H9 (cell line): Measurements from ENCODE around the gene AMOTL1. TPM values are rescaled to one million over a fixed set of nuclear protein-coding genes. Genes with fewer than 3 reads are reported as not detected.
A peak's percentile ranks its signal among the peaks of the same experiment; 100 is the strongest.

Source experiments
- DNase-seq: peaks from one replicate; pipeline ENCODE4 v3.0.0-alpha.2; 2017
- H2AFZ ChIP-seq: one replicate; pipeline ENCODE4 v1.6.1; 2013; ENCODE audit warnings: mild to moderate bottlenecking, low read length, control low read depth, moderate library complexity
- H2AK5ac ChIP-seq: 2 replicates; pipeline ENCODE4 v1.6.1; 2013; ENCODE audit warnings: low read length, control low read depth, mixed read lengths; ENCODE audit not compliant: insufficient read length
- H2BK120ac ChIP-seq: one replicate; pipeline ENCODE4 v1.6.1; 2013; ENCODE audit warnings: low read depth, mild to moderate bottlenecking, low read length, control low read depth, inconsistent platforms; ENCODE audit not compliant: poor library complexity, severe bottlenecking
- H2BK12ac ChIP-seq: 2 replicates; pipeline ENCODE4 v1.6.1; 2013; ENCODE audit warnings: low read length, control low read depth, mixed read lengths, low read depth; ENCODE audit not compliant: insufficient read length
- H2BK15ac ChIP-seq: 2 replicates; pipeline ENCODE4 v1.6.1; 2013; ENCODE audit warnings: low read depth, low read length, control low read depth
- H2BK20ac ChIP-seq: one replicate; pipeline ENCODE4 v1.6.1; 2013; ENCODE audit warnings: low read depth, mild to moderate bottlenecking, low read length, control low read depth, inconsistent platforms; ENCODE audit not compliant: poor library complexity, severe bottlenecking
- H2BK5ac ChIP-seq: 2 replicates; pipeline ENCODE4 v1.6.1; 2013; ENCODE audit warnings: low read length, control low read depth, mixed read lengths; ENCODE audit not compliant: insufficient read length
- H3K14ac ChIP-seq: 2 replicates; pipeline ENCODE4 v1.6.1; 2013; ENCODE audit warnings: low read length, control low read depth; ENCODE audit not compliant: insufficient read depth
- H3K18ac ChIP-seq: 2 replicates; pipeline ENCODE4 v1.6.1; 2013; ENCODE audit warnings: low read depth, mild to moderate bottlenecking, mixed read lengths, low read length, control low read depth; ENCODE audit not compliant: insufficient read length
- H3K23ac ChIP-seq: 2 replicates; pipeline ENCODE4 v1.6.1; 2013; ENCODE audit warnings: low read length, control low read depth, mixed read lengths, low read depth; ENCODE audit not compliant: insufficient read length
- H3K23me2 ChIP-seq: 2 replicates; pipeline ENCODE4 v1.6.1; 2013; ENCODE audit warnings: low read depth, mild to moderate bottlenecking, mixed read lengths, low read length, control low read depth; ENCODE audit not compliant: insufficient read length, poor library complexity, severe bottlenecking
- H3K27ac ChIP-seq: 2 replicates; pipeline ENCODE4 v1.5.1; 2013; ENCODE audit warnings: low read length, control low read depth, mixed read lengths, low read depth; ENCODE audit not compliant: insufficient read length
- H3K27me3 ChIP-seq: 2 replicates; pipeline ENCODE4 v1.6.1; 2013; ENCODE audit warnings: low read length, control low read depth, inconsistent platforms; ENCODE audit not compliant: insufficient read depth
- H3K4ac ChIP-seq: 2 replicates; pipeline ENCODE4 v1.6.1; 2013; ENCODE audit warnings: low read depth, mild to moderate bottlenecking, control low read depth, inconsistent platforms, low read length, moderate library complexity
- H3K4me1 ChIP-seq: 2 replicates; pipeline ENCODE4 v1.6.1; 2013; ENCODE audit warnings: low read length, control low read depth, inconsistent platforms; ENCODE audit not compliant: insufficient read depth
- H3K4me2 ChIP-seq: 2 replicates; pipeline ENCODE4 v1.6.1; 2013; ENCODE audit warnings: low read length, control low read depth, mixed read lengths; ENCODE audit not compliant: insufficient read length, insufficient read depth
- H3K56ac ChIP-seq: 2 replicates; pipeline ENCODE4 v1.6.1; 2013; ENCODE audit warnings: low read depth, mild to moderate bottlenecking, mixed read lengths, low read length, control low read depth; ENCODE audit not compliant: insufficient read length
- H3K79me1 ChIP-seq: 2 replicates; pipeline ENCODE4 v1.6.1; 2013; ENCODE audit warnings: low read depth, mild to moderate bottlenecking, moderate library complexity, low read length, control low read depth, inconsistent platforms; ENCODE audit not compliant: insufficient read depth, poor library complexity, severe bottlenecking
- H3K79me2 ChIP-seq: 2 replicates; pipeline ENCODE4 v1.6.1; 2013; ENCODE audit warnings: low read length, control low read depth, inconsistent platforms; ENCODE audit not compliant: insufficient read depth
- H3K9ac ChIP-seq: 2 replicates; pipeline ENCODE4 v1.6.1; 2013; ENCODE audit warnings: low read length, control low read depth, mixed read lengths; ENCODE audit not compliant: insufficient read length; ENCODE audit errors: extremely low read depth
- H3K9me3 ChIP-seq: one replicate; pipeline ENCODE4 v1.6.1; 2013; ENCODE audit warnings: low read depth, low read length, inconsistent platforms; ENCODE audit not compliant: control insufficient read depth
- H3T11ph ChIP-seq: one replicate; pipeline ENCODE4 v1.6.1; 2013; ENCODE audit warnings: mild to moderate bottlenecking, low read length, control low read depth, inconsistent platforms
- H4K20me1 ChIP-seq: one replicate; pipeline ENCODE4 v1.6.1; 2013; ENCODE audit not compliant: control insufficient read depth, insufficient read length, insufficient read depth
- H4K5ac ChIP-seq: 2 replicates; pipeline ENCODE4 v1.6.1; 2013; ENCODE audit warnings: low read depth, mild to moderate bottlenecking, mixed read lengths, low read length, control low read depth; ENCODE audit not compliant: insufficient read length
- H4K8ac ChIP-seq: replicated peaks from 2 replicates; pipeline ENCODE4 v1.6.1; 2013; ENCODE audit warnings: low read length, control low read depth, mixed read lengths, low read depth; ENCODE audit not compliant: insufficient read length
- H4K91ac ChIP-seq: 2 replicates; pipeline ENCODE4 v1.6.1; 2013; ENCODE audit warnings: low read depth, mild to moderate bottlenecking, moderate library complexity, mixed read lengths, low read length, control low read depth; ENCODE audit not compliant: insufficient read length
- H3K27ac Mint-ChIP-seq, 3 experiments: 2 replicates in 2 of 3; 3 replicates in 1 of 3; pipeline ENCODE4 v1.8.0; 2020 to 2021; ENCODE audit warnings: mixed read lengths in 3 of 3, mild to moderate bottlenecking in 1 of 3, moderate library complexity in 1 of 3
- H3K27me3 Mint-ChIP-seq: 2 replicates; pipeline ENCODE4 v1.8.0; 2021; ENCODE audit warnings: low read depth, mild to moderate bottlenecking, moderate library complexity, mixed read lengths
- H3K36me3 Mint-ChIP-seq, 3 experiments: 2 replicates in 2 of 3; 3 replicates in 1 of 3; pipeline ENCODE4 v1.8.0; 2020 to 2021; ENCODE audit warnings: low read depth in 3 of 3, mixed read lengths in 3 of 3; ENCODE audit not compliant: insufficient read depth in 1 of 3
- H3K4me1 Mint-ChIP-seq, 2 experiments: 2 replicates each; pipeline ENCODE4 v1.8.0; 2020; ENCODE audit warnings: mixed read lengths in 2 of 2
- H3K4me3 Mint-ChIP-seq, 2 experiments: 2 replicates in 1 of 2; 3 replicates in 1 of 2; pipeline ENCODE4 v1.8.0; 2020 to 2021; ENCODE audit warnings: mild to moderate bottlenecking in 2 of 2, mixed read lengths in 2 of 2, moderate library complexity in 1 of 2
- H3K9me3 Mint-ChIP-seq, 2 experiments: 2 replicates in 1 of 2; 3 replicates in 1 of 2; pipeline ENCODE4 v1.8.0; 2020; ENCODE audit warnings: mild to moderate bottlenecking in 2 of 2, mixed read lengths in 2 of 2, moderate library complexity in 1 of 2
- CTCF ChIP-seq: fragments of 200-600 bp; sonication (generic); conservative IDR thresholded peaks from 3 replicates; pipeline ENCODE4 v1.8.0; 2021; ENCODE audit warnings: antibody characterized with exemption, mild to moderate bottlenecking
- WGBS: extraction: QIAGEN DNeasy Blood & Tissue Kit; methylation state at CpG from one replicate; pipeline ENCODE4 v1.1.7; 2013; ENCODE audit warnings: missing lambda C conversion rate, low lambda C conversion rate, mixed read lengths; ENCODE audit not compliant: insufficient read length; ENCODE audit errors: extremely low coverage; 5-methylcytosine and 5-hydroxymethylcytosine counted together
- total RNA-seq: library from RNA; stranded (reverse); gene quantifications from 2 replicates; pipeline ENCODE4 v1.2.1, GENCODE V29; 2021

Gene AMOTL1
- total RNA-seq, 1 experiment from 2014 or later: 18.5 TPM

GRCh38 chr11:94787801-94788200 lies 19.6 kb downstream of the AMOTL1 start:
- H3K4me3 Mint-ChIP-seq: no peak overlapping the region
- no peaks in the 10 kb centered on the region for H3K9me3 ChIP-seq
- peaks cover 0 to 2% (median 0%) of the 10 kb centered on the region in 3 experiments; a peak in 2 of 7 replicates for H3K36me3 Mint-ChIP-seq
- peaks cover 2% of the 10 kb centered on the region for H4K20me1 ChIP-seq
- H3K14ac ChIP-seq: no peak overlapping the region
- H3K4me1 ChIP-seq: no peaks in the 10 kb centered on the region; the same call in none of the 2 replicates
- no peaks in the 10 kb centered on the region for H3K9me3 Mint-ChIP-seq
- no peak overlapping the region for H3K23ac ChIP-seq
- H3K27ac ChIP-seq: no peak overlapping the region
- no peak overlapping the region for H3K4me2 ChIP-seq
- no peaks in the 10 kb centered on the region for H3K27me3 ChIP-seq
- no peak overlapping the region for H3K56ac ChIP-seq
- no peak overlapping the region for H2AFZ ChIP-seq
- H2AK5ac ChIP-seq: peak overlapping the region; percentile 62
- H3K4me1 Mint-ChIP-seq: peaks cover 11 to 14% of the 10 kb centered on the region in 2 experiments
- DNase-seq: no peak
- H2BK20ac ChIP-seq: no peak overlapping the region
- no peak overlapping the region for H4K91ac ChIP-seq
- no peak overlapping the region for H2BK5ac ChIP-seq
- whole genome bisulfite sequencing: no CpG with 5 or more reads among the region's 5 CpGs
- H3K18ac ChIP-seq: no peak overlapping the region
- TF ChIP-seq CTCF: no peak
- no peak overlapping the region for H4K8ac ChIP-seq
- H3K79me1 ChIP-seq: peaks cover 8% of the 10 kb centered on the region
- no peak overlapping the region for H2BK120ac ChIP-seq
- no peak overlapping the region for H3K4ac ChIP-seq
- H2BK15ac ChIP-seq: no peak overlapping the region
- no peak overlapping the region for H2BK12ac ChIP-seq
- no peak overlapping the region for H4K5ac ChIP-seq
- H3T11ph ChIP-seq: no peak overlapping the region
- H3K27ac Mint-ChIP-seq: no peak overlapping the region; a peak in 1 of 7 replicates
- H3K23me2 ChIP-seq: no peaks in the 10 kb centered on the region
- no peaks in the 10 kb centered on the region for H3K27me3 Mint-ChIP-seq
- H3K9ac ChIP-seq: no peak overlapping the region
- H3K79me2 ChIP-seq: peaks cover 11% of the 10 kb centered on the region; the same call in 1 of the 2 replicates
